HG03575 (cell line): ENCODE data around the gene BANK1.

Source experiments
- ATAC-seq: cut with Tn5 transposase; IDR thresholded peaks from one replicate; pipeline ENCODE4 v1.9.1; 2021; ENCODE audit not compliant: unreplicated experiment, insufficient number of reproducible peaks, low FRiP score; ENCODE audit errors: extremely low read depth

BANK1 gene, protein sequence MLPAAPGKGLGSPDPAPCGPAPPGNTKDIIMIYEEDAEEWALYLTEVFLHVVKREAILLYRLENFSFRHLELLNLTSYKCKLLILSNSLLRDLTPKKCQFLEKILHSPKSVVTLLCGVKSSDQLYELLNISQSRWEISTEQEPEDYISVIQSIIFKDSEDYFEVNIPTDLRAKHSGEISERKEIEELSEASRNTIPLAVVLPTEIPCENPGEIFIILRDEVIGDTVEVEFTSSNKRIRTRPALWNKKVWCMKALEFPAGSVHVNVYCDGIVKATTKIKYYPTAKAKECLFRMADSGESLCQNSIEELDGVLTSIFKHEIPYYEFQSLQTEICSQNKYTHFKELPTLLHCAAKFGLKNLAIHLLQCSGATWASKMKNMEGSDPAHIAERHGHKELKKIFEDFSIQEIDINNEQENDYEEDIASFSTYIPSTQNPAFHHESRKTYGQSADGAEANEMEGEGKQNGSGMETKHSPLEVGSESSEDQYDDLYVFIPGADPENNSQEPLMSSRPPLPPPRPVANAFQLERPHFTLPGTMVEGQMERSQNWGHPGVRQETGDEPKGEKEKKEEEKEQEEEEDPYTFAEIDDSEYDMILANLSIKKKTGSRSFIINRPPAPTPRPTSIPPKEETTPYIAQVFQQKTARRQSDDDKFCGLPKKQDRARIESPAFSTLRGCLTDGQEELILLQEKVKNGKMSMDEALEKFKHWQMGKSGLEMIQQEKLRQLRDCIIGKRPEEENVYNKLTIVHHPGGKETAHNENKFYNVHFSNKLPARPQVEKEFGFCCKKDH

DNA sequence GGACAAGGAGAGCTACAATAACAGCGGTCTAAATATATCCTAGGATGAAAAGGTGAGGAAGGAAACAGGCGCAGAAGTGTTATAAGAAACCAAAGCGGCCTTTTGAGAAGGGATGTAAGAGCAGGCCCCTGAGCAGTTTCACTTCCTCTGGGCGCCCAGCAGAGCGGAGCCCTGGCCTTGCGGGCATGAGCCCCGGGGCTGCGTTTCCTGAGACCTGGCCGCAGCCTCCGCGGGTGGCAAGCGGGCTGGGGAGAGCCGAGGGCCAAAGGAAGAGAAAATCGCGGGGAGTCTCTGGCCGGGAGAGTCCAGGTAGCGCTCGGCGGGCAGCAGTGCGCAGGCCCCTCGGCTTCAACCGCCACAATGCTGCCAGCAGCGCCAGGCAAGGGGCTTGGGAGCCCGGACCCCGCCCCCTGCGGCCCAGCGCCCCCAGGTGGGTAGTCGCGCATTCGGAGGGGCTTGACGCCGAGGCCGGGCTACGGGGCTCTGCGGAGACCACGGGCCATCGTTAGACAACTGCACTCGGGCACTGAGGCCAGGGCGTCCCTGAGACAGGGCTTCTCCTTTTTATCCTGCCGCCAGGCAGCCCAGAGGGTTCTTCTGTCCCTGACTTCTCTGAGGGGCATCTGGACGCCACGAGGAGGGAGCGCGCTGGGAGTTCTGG is at the start of gene BANK1:
Gene BANK1 (plus strand): TSS at position 210 of the 661 bp plus-strand sequence. CDS start 151 bp downstream, at position 361.
- ATAC-seq = peak; percentile 90

DNA sequence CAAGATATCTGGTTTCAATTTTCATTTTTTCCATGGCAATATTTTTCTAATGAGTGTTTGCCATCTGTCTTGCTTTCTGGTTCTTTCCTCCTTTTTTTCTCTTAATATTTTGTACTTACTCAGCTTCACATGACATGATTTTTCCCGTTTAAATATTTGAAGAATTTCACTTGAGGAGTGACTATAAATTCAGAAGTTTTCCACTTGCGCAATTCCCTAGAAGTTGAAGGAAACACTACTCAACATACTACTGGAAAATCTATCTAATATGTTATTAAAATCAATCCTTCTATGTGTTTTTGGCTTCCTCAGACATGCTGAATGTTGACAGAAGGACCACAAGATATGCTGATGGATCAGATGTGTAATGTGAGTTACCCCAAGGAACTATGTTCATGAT is 36.8 kb upstream of the BANK1 start:
- ATAC-seq = no peak

DNA sequence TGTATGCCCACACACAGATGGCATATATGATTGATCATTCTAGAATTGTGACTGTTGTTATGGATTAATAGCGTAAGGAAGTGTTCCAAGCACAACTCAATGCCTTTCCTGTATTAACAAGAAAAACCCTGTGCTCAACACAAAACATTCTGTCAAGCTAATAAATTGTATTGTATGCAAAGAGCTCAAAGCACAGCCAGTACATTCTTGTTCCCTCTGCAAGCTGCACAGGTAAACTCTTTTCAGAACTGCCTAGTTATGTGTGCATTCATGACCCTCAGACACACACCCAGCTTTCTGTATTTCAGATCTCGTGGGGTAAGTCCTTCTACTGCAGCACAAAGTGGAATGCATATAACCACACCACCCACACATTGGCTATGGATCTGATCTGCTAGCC is 34.3 kb upstream of the BANK1 start:
- no peak for ATAC-seq

DNA sequence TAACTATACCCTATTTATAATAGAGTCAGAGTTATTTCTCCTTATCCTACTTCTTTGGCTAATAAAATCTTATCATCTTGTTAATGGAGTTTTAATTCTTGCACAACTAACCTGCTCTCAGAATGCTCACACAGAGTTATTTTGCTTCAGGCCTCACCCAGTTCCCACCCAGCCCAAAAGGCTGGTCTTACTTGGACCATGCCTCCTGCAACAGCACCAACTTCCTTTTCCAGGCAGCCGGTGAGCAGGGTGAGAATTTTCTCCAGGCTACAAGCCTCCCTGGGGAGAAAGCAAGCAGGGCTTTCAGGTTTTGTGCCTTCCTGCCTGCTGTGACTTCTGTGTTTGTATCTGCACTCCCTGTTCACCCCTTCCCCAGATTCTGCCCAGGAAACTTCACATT is 29.1 kb upstream of the BANK1 start:
- ATAC-seq = no peak

DNA sequence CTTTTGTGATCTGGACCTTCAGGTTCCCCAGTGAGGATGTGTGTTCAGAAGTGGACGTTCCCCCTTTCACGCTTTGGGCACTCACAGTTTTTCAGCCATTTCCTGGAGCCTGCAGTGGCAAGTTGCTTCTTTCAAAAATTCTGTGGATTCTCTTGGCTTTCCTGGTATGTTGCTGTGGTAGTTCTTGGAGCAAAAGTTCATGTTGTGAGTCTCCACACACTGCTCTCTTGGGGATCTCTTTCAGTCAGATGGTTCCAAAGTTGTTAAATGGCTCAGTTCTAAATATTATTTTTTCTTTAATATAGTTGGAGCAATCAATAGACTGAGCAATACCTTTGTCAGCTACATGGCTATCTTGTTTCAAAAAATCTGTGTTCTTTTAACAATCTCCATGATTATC is 28.5 kb upstream of the BANK1 start:
- no peak for ATAC-seq

DNA sequence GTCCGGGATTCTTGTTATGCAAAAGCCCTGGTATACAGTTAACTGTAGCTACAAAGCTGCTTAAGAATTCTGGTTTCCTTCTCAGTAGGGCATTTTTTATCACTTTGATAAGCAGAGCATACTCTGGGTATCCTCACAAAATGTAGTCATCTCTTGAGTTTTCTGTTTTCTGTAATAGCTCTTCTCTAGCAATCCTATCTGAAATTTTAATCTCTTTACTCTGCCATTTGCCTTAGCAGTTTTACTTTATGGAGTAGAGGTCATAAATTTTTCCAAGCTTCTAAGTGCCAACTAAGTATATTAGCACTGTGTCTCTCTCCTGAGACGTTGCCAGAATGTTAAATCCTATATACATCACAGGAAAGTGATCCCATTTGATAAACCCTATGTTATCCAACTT is 28.0 kb upstream of the BANK1 start:
- ATAC-seq = no peak

DNA sequence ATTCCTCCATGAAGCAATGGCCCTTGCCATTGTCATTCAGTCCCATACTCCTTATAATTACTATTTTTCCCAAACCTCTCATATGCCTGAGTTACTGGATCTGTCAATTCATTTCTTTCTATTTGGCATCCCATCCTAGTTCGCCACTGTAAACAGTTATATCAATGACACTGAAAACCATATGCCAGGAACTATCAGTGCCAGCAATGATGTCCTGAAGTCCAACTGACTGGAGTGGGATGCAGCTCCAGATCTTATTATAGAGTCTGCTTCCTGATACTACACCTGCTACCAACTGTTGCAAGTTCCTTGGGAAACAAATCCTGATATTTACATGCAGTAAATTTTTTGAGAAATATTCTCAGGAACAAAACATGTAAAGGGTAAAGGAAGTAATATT is 27.0 kb upstream of the BANK1 start:
- no peak for ATAC-seq

DNA sequence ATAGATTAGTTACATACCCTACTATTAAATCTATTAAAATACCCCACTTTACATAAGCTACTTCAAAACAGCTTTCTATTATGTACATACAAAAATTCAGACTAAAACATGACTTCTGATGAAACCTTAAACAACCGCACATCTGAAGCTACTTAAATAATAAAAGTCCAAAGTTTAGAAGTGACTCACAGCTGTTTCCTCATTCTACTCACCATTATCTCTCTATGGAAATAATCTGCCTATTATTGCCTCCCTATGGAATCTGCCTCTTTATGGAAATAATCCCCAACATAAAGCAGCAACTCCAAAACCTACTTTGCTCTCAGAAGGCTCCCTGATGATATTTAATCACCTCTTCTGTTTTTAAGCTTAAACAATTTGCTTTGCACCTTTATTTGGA is 15.7 kb upstream of the BANK1 start:
- ATAC-seq = no peak

DNA sequence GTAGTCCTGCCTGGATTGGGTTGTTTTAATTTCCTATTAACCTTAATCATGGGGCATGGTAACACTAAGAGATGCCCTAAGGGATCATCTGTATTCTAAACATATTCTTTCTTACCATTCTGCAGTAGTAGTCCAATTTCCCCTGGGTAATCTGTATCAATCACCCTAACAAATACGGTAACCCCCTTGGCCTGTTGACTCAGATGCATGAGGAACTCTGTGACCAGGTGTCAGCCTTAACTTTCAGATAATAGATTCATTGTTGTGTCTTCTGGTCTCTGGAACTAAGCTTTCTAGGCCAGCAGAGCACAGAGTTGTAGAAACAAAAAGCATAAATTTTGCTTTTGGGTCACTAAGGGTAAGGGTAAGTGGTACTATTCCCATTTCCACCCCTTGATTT is 13.1 kb upstream of the BANK1 start:
- ATAC-seq = no peak

DNA sequence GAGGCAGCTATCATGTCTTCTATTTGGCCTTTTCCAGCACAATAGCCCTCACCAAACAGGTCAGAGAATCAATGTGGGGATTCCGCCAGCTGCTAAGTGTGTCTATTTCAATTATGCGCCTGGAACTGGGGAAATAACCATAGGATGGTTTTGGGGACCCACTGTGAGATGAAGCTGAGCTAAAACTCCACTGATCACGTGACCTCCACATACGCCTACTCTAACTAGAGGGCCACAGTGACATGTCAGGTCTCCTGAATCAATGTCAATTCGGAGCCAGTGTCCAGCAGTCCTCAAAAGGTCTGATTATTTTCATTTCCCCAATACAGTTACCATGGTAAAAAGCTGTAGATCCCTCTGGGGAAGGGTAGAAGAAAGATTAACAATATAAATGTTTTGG is 10.2 kb upstream of the BANK1 start:
- no peak for ATAC-seq

DNA sequence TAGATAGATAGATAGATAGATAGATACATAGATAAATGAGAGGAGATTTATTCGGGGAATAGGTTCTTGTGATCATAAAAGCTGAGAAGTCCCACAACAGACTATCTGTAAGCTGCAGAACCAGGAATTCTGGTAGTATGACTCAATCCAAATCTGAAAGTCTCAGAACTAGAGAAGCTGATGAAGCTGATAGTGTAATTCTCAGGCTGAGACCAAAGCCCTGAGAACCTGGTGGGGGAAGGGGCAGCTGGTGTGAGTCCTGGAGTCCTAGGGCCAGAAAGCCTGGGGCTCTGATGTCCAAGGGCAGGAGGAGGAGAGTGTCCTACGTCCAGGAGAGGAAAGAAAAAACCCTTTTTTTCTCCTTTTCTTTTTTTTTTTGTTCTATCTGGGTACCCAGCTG is 8.0 kb upstream of the BANK1 start:
- no peak for ATAC-seq

DNA sequence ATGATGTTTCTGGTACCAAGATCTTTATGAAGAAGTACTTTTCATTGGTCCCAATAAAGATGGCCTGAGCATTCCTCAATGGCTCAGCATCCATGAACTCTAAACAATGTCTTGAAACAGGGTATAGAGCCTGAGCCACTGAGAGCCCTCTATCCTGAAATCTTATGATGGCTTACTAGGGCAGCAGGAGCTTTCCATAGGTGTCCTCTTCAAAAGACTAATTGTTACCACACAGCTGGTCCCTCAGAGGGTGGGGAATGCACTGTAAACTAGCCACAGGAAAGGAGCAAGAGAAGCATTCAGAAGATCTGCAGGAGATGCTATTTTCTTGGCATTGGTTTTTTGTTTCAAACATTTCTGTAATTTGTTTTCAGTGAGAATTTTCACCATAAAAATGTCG is 5.6 kb upstream of the BANK1 start:
- no peak for ATAC-seq

DNA sequence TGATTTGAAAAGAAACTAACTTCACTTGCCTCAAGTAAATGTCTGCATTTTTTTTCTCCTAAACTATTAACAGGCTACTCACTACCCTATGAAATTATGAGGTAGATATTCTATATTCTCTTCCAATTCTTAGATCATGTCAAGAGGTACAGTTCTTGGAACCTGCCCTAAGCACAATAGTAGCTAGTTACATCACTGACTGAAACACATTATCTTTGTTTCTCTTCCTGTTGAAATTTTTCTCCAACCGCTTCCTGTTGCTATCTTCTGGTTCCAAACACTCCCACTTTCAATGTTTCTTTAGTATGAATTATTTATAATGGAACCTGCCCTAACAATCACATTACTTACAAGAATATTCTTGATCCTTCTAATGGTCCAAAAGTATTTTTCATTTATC is 5.0 kb upstream of the BANK1 start:
- no peak for ATAC-seq

DNA sequence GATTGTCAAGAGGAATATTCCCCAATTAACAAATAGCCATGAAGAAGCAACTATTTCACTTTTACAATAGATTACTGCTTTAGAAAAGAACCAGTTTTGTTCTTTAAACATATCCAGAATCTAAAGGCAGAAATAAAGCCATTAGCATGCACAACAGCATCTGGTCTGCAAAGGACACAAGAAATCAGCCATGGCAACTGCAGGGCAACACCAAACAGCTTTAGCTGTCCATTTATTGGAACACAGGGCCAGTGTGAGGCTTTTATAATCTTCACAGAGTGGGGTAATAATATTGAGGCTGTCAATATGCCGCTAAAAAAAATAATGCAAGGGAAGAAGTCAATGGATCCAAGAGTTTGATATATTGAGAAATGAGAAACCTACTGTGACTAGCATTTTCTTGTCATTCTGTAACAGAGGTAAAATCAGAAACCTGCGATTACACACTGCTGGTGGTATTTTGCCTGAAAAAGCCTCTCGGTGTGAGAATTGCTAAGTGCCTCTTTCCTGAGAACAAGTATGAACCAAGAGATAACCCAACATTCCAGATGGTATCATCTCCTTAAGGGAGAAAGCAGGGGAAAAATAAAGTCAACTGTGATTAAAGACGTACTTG is 2.7 kb upstream of the BANK1 start:
- no peak for ATAC-seq

DNA sequence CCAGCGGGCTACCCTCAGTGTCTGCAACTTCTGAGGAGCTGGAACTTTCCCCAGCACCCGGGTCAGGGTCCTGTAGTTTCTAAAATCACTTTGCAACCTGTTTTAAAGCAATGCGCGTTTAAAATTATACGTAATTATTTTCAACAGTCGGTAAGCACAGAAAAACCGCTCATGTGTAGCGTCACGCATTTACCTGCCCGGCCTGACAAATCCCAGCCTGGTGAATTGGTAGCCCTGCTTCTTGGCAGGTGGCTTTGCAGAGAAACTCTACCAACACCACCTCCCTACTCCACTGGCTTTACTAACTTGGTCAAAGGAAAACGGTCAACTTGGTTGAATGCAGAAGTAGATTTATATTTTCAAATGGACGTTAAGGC is 640 bp downstream of the BANK1 start:
- ATAC-seq = no peak

DNA sequence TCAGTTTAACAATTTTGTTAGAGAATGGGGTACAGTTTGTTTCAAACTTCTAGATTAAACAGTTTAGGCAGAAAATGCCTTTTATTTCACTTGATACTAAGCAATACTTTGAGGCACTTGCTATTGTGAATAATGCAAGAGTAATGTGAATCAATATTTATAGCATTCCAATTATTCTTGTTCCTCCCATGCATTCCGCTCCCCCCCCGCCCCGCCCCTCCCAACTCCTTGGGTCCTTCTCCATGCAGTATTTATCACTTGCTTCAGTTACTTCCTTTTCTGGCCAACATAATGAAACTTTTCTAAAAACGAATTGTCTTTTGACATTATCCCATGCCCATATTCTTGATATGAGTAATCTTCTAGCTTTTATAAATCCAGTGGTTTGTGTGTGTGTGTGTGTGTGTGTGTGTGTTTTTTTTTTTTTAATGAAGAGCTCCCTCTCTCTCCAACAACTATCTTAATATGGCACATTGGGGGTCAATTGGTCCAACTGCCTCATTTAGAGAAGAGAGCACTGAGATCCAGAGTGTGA is 1.6 kb downstream of the BANK1 start:
- no peak for ATAC-seq

DNA sequence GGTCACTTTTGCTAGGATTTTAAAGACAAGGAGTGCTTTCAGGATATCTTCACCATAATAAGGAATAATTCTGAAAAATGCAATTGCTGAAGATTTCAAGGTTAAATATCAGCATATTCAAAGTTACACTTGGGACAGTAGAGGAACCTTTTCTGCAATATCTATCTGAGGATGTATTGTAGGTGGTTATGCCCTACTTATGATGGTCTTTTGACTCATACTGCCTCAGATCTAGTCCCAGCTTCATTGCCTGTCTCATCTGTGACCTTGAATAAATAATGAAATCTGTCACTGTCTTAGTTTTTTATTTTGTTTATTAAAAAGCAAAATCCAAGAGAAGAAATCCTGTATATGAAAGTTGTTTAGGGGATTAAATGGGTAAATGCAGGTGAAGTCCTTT is 2.9 kb downstream of the BANK1 start:
- no peak for ATAC-seq

DNA sequence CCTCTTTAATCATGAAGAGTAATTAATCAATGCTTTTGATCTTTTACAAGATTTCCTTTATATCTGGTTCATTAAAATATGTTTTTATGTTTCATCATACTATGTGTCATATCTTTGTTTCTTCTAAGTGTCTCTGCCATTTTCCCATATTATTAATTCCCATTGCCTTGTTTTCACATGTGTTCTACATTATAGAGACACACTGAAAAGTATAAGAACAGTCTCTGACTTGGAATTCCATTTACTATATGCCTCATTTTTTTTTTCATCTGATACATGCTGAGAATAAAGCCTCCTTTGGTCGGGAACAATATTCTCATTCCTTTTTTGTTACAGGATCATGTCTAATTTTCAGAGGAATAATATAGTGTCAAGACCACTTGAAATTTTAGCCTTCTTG is 4.3 kb downstream of the BANK1 start:
- no peak for ATAC-seq

DNA sequence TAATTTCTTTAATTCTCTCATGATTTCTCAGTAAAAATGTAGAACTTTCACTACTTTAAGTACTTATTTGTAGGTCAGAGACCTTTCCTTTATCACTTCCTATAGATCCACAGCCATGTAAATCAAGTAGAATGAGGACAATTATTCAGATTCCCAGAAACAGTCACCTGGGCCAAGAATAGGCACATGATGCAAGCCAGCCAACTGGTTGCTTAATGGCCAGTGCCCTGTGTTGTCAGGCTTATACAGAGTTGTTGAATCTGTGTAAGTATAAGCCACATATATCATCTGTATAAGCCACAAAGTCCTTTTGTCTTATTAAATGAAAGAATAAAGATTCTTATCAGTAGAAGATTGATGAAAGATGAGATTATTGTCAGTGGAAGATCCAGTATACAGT is 5.2 kb downstream of the BANK1 start:
- ATAC-seq = no peak
